Tibial nerve (tissue), 4 donors: Measurements from ENCODE around the gene TSHZ3. TPM values are rescaled to one million over a fixed set of nuclear protein-coding genes. Genes with fewer than 3 reads are reported as not detected.

Source experiments
- DNase-seq, 2 donors: peaks; one replicate each; pipeline ENCODE4 v3.0.0-alpha.2; 2019; ENCODE audit warnings: low spot score in 2 of 2
- H3K27ac ChIP-seq, 4 donors: fragments of 200-600 bp; sonication (generic) in 3 of 4; one replicate each; pipeline ENCODE4 v1.5.1; 2017 to 2019; ENCODE audit warnings: mild to moderate bottlenecking in 1 of 4
- H3K27me3 ChIP-seq, 2 donors: fragments of 200-600 bp; sonication (generic) in 1 of 2; one replicate each; pipeline versions ENCODE4 v1.5.1 to v1.6.0; 2017 to 2019
- H3K36me3 ChIP-seq, 3 donors: fragments of 200-600 bp; sonication (generic); one replicate each; pipeline ENCODE4 v1.5.1; 2018 to 2019
- H3K4me1 ChIP-seq, 4 donors: fragments of 200-600 bp; sonication (generic) in 3 of 4; one replicate each; pipeline ENCODE4 v1.5.1; 2017 to 2019
- H3K4me3 ChIP-seq, 4 donors: fragments of 200-600 bp; sonication (generic) in 3 of 4; one replicate each; pipeline ENCODE4 v1.5.1; 2017 to 2019; ENCODE audit warnings: mild to moderate bottlenecking in 1 of 4, moderate library complexity in 1 of 4
- H3K9me3 ChIP-seq, 4 donors: fragments of 200-600 bp; sonication (generic) in 3 of 4; one replicate each; pipeline ENCODE4 v1.5.1; 2017 to 2019
- EP300 ChIP-seq, 2 donors: sonication (generic); formaldehyde crosslinking; IDR thresholded peaks; one replicate each; pipeline ENCODE4 v1.6.1; 2017; ENCODE audit warnings: antibody characterized with exemption in 2 of 2, mild to moderate bottlenecking in 1 of 2
- POLR2A ChIP-seq, 2 donors: fragments of 450-650 bp; IDR thresholded peaks; one replicate each; pipeline ENCODE4 v1.6.1; 2017; ENCODE audit warnings: antibody characterized with exemption in 2 of 2, mild to moderate bottlenecking in 2 of 2, moderate library complexity in 2 of 2
- WGBS, 2 donors: methylation state at CpG; one replicate each; pipeline ENCODE4 v1.1.5; 2018; 5-methylcytosine and 5-hydroxymethylcytosine counted together
- total RNA-seq, 4 donors: library from RNA; depleted of rRNA; stranded (reverse); fragments of >200 nt; gene quantifications; one replicate each; pipeline ENCODE4 v1.1.0, GENCODE V29; 2016
- TF ChIP-seq, protein P1 (sequence below), 5 experiments: fragments of 200-600 bp in 3 of 5; fragments of 450-650 bp in 2 of 5; sonication (generic) in 3 of 5; IDR thresholded peaks; one replicate each; pipeline ENCODE4 v1.5.1; 2016 to 2019; ENCODE audit warnings: antibody characterized with exemption in 5 of 5, mild to moderate bottlenecking in 3 of 5, moderate library complexity in 2 of 5

Gene TSHZ3
- total RNA-seq, 4 donors from 2014 or later = 20.4 to 22.4 (median 22.3) TPM

DNA sequence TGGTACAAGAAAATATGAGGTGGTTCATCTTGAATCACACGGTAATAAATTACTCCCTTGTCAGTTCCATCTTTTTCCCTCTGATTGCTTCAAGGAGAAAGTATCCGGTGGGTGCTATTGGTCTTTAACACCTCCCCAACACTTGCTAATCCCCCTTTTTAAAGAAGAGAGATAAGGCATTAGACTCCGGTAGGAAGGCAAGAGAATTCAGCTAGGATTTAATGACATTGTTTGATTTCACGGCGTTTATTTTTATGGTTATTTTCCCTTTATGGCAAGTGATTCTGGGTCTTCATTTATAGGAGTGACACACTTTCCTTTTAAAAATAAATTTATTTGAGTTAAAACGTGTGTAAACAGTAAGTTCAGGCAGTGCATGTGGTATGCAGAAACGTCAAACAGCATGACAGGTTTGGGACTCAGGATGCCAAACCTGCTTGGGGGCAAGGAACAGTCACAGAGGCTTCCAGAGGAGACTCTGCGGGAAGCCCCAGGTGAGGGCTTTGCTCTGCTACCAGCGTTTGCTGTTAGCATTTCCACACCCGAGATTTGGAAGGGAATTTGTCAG is 36.5 kb downstream of the TSHZ3 start:
- no peak for TF ChIP-seq EP300 (IDR thresholded peaks at IDR 0.05)
- TF ChIP-seq, protein P1, sequence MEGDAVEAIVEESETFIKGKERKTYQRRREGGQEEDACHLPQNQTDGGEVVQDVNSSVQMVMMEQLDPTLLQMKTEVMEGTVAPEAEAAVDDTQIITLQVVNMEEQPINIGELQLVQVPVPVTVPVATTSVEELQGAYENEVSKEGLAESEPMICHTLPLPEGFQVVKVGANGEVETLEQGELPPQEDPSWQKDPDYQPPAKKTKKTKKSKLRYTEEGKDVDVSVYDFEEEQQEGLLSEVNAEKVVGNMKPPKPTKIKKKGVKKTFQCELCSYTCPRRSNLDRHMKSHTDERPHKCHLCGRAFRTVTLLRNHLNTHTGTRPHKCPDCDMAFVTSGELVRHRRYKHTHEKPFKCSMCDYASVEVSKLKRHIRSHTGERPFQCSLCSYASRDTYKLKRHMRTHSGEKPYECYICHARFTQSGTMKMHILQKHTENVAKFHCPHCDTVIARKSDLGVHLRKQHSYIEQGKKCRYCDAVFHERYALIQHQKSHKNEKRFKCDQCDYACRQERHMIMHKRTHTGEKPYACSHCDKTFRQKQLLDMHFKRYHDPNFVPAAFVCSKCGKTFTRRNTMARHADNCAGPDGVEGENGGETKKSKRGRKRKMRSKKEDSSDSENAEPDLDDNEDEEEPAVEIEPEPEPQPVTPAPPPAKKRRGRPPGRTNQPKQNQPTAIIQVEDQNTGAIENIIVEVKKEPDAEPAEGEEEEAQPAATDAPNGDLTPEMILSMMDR (IDR thresholded peaks at IDR 0.05) = no peak
- H3K4me1 ChIP-seq = peaks cover 0 to 44% (median 15%) of the 10 kb centered on the region in 4 donors
- no peak overlapping the region for H3K4me3 ChIP-seq
- WGBS, 2 donors = 60 to 64% methylated on average over 10 of the region's 10 CpGs
- H3K27me3 ChIP-seq = no peaks in the 10 kb centered on the region
- no peaks in the 10 kb centered on the region for H3K36me3 ChIP-seq
- H3K27ac ChIP-seq = peak overlapping the region in 1 of 4 donors; percentile 20
- no peak for DNase-seq
- no peaks in the 10 kb centered on the region for H3K9me3 ChIP-seq

DNA sequence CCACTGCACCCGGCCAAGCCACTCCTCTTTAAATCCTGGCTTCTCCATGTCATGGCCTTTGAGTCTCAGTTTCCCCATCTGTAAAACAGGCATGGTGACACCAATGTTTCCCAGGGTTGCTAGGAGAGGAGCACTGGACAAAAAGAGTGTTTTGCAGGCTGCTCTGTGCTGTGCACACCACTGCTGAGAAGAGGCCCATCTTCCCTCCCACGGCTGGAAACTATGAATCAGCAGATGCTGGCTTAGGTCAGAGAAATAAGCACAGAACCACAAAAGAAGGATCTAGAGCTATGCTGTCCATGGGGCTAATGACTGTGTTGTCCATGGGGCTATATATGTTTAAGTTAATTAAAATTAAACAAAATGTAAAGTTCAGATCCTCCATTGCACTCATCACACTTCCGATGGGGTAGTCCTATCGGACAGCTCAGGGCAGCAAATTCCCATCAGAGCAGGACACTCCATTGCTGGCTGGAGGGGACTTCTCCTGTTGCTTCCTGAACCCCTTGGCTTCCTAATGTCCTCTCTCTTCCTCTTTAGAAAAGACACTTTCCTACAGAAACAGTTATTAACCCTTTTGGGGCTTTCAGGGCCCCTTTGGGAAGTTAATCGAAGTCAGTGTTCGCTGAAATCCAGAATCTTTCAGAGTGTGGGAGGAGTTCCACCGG is 37.1 kb downstream of the TSHZ3 start:
- Histone ChIP-seq H3K27me3 (no peaks in the 10 kb centered on the region), H3K4me3 (no peak overlapping the region), H3K4me1 (peaks cover 0 to 38% (median 12%) of the 10 kb centered on the region in 4 donors), H3K27ac (peak overlapping the region in 1 of 4 donors; percentile 20), H3K36me3 (no peaks in the 10 kb centered on the region), H3K9me3 (no peaks in the 10 kb centered on the region)
- TF ChIP-seq, protein P1 (IDR thresholded peaks at IDR 0.05) = no peak
- TF ChIP-seq EP300 (IDR thresholded peaks at IDR 0.05) = peak in 1 of 2 donors; percentile 24
- peak in 1 of 2 donors; percentile 26 for DNase-seq
- WGBS, 2 donors = 68 to 69% methylated on average over 7 of the region's 7 CpGs

DNA sequence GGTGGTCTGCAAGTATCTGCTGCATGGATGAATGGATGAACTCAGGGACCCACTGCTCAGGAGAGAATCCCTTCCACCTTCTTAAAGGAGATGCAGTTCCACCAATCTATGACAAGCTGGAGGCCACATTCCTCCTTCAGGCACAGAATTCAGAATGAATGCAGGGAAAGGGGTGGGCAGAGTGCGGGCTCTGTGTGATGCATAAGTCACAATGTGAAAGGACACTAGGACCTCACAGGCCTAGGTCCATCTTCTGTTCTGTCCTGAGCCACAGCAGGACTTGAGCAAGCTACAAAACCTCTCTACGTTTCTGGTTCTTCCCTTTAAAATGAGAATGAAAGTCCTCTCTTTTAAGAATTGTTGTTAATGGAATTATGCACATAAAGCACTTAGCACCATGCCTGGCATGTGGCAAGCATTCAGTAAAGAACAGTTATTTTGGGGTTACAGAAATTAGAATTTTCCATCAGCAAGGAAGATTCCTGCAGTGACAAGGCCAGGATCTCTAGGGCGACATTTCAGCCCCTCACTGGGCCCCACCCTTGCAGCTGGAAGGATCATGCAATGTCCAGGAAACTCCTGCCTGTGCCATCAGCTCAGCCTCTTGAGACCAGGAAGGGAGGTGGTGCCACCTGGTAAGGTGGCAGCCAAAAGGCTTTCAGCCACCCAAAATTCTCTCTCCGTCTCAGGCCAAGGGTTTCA is 38.7 kb downstream of the TSHZ3 start:
- no peaks in the 10 kb centered on the region for H3K27me3 ChIP-seq
- TF ChIP-seq POLR2A (IDR thresholded peaks at IDR 0.05) (no peak), EP300 (IDR thresholded peaks at IDR 0.05) (no peak)
- TF ChIP-seq, protein P1 (IDR thresholded peaks at IDR 0.05) = no peak
- H3K4me1 ChIP-seq = peaks cover 0 to 24% (median 3%) of the 10 kb centered on the region in 4 donors
- H3K4me3 ChIP-seq = no peak overlapping the region
- WGBS, 2 donors = 85 to 88% methylated on average over 4 of the region's 4 CpGs
- H3K36me3 ChIP-seq = no peaks in the 10 kb centered on the region
- DNase-seq = no peak
- H3K9me3 ChIP-seq = no peaks in the 10 kb centered on the region
- no peak overlapping the region for H3K27ac ChIP-seq

DNA sequence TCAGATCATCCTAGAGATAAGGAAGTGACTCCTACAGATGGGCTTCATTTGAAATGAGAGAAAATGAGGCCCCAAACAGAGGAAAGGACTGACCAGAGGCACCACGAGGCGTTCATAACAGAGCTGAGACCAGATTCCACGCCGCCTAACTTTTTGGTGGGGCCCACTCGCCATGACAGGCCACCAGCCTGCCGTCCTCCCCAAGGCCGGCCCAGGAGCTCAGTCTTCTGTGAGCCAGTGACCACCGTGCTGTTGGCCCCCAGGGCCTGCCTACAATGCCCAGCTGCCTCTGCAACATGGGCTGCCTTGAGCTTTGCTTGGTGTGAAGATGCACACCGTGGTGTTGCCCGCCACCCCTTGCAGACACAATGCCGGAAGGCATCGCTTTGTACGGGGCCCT is 40.5 kb downstream of the TSHZ3 start:
- H3K4me3 ChIP-seq = no peak overlapping the region
- no peak overlapping the region for H3K27ac ChIP-seq
- DNase-seq = no peak
- H3K36me3 ChIP-seq = no peaks in the 10 kb centered on the region
- H3K4me1 ChIP-seq = peaks cover 0 to 22% (median 0%) of the 10 kb centered on the region in 4 donors
- no peak for TF ChIP-seq POLR2A (IDR thresholded peaks at IDR 0.05)
- no peak for TF ChIP-seq EP300 (IDR thresholded peaks at IDR 0.05)
- TF ChIP-seq, protein P1 (IDR thresholded peaks at IDR 0.05) = no peak
- 90 to 92% methylated on average over 13 of the region's 13 CpGs for WGBS, 2 donors
- no peaks in the 10 kb centered on the region for H3K9me3 ChIP-seq
- no peaks in the 10 kb centered on the region for H3K27me3 ChIP-seq
